ENCODE measurements around the gene C2CD2.

C2CD2 gene

DNA sequence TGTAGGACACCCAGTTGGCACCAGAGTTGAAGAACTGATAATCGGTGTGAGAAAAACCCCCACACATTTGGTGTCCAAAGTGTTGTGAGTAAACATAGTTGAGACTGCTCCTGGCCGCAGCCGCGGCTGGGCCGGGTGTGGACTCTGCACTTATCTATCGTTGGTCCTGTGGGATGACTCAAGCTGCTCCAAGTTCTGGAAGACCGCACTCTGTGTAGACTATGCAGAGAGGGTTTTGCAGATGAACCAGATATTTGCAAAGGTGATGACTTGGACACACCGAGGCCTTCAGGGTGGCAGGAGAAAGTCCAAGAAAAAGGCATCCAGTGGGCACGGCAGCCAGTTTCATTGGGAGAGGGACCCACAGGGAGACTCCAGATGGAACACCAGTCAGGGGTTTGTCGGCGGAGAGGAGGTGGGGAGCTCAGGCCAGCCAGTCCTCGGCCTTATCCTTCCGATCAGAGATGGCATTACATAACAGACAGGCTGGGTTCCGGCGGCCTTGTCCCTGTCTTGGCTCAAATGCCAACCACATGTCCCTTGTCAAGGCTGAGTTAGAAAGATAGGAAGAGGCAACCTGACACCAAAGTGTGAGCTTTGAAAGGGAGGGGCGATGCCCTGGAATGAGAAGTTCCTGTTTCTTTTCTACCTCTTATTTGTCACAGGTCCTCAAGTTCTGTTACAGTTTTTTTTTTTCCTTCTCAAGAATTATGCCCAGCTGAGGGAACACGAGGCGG, 21.1 kb downstream of the C2CD2 start:
- peak; percentile 53 for DNase-seq (ENCODE audit: low read depth)
- TF ChIP-seq, protein P1, sequence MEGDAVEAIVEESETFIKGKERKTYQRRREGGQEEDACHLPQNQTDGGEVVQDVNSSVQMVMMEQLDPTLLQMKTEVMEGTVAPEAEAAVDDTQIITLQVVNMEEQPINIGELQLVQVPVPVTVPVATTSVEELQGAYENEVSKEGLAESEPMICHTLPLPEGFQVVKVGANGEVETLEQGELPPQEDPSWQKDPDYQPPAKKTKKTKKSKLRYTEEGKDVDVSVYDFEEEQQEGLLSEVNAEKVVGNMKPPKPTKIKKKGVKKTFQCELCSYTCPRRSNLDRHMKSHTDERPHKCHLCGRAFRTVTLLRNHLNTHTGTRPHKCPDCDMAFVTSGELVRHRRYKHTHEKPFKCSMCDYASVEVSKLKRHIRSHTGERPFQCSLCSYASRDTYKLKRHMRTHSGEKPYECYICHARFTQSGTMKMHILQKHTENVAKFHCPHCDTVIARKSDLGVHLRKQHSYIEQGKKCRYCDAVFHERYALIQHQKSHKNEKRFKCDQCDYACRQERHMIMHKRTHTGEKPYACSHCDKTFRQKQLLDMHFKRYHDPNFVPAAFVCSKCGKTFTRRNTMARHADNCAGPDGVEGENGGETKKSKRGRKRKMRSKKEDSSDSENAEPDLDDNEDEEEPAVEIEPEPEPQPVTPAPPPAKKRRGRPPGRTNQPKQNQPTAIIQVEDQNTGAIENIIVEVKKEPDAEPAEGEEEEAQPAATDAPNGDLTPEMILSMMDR (conservative IDR thresholded peaks at IDR 0.05; ENCODE audit: low read depth, low read length) = no peak
- no peak overlapping the region for H3K4me3 ChIP-seq (ENCODE audit: low read depth, low read length)

DNA sequence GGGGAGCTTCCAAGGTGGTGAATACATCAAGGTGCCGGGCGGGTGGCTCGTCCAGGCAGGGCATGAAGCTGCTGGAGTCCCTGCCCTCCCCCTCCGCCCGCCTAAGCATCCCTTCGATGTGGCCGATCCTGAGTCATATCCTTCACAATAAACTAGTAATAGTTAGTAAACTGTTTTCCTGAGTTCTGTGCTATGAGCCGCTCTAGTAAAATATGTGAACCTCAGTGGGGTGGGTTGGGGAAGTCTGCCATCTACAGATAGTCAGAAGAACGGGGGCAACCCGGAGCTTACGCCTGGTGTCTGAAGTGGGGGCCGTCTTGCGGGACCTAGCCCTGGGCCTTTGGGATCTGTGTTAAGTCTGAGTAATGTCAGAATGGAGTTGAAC, 21.6 kb downstream of the C2CD2 start:
- H3K4me3 ChIP-seq (ENCODE audit: low read depth, low read length) = no peak overlapping the region
- DNase-seq (ENCODE audit: low read depth) = peak; percentile 79
- TF ChIP-seq, protein P1 (conservative IDR thresholded peaks at IDR 0.05; ENCODE audit: low read depth, low read length) = peak; percentile 59

DNA sequence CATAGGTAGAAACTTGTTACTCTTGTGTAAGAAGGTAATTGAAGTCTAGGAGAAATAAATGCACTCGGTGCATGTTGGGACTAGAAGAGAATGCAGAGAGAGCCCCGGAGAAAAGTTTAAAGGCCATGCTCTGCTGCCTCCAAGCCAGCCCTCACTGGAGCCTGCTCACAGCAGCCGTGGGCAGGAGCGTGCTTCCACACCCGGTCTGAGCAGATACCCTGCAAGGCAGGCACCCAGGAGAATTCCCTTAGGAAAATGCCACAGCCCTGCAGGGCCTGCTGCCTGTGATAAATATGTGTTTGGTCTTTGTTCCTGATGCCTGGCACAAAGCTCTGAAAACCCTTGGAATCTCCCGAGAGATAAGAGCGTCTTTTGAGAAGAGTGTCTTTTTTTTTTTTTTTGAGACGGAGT, 22.8 kb downstream of the C2CD2 start:
- DNase-seq (ENCODE audit: low read depth) = no peak
- no peak overlapping the region for H3K4me3 ChIP-seq (ENCODE audit: low read depth, low read length)
- TF ChIP-seq, protein P1 (conservative IDR thresholded peaks at IDR 0.05; ENCODE audit: low read depth, low read length) = no peak

DNA sequence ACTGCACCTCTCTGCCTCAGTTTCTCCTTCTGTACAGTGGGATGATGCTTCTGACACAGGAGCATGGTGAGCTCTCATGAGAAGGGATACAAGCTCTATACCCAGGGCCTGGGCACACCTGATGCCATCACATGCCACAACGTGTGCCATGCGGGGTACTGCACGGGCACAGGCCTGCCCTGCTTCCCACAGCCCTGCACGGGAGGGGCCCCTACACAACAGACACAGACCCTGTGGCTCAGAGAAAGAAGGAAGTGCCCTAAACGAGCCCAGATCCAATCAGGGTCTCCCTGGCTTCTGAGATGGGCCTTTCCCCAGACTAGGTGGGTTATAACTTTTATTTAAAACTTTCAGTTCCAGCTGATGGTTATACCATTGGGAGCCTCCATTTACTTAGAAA, 24.6 kb downstream of the C2CD2 start:
- no peak overlapping the region for H3K4me3 ChIP-seq (ENCODE audit: low read depth, low read length)

DNA sequence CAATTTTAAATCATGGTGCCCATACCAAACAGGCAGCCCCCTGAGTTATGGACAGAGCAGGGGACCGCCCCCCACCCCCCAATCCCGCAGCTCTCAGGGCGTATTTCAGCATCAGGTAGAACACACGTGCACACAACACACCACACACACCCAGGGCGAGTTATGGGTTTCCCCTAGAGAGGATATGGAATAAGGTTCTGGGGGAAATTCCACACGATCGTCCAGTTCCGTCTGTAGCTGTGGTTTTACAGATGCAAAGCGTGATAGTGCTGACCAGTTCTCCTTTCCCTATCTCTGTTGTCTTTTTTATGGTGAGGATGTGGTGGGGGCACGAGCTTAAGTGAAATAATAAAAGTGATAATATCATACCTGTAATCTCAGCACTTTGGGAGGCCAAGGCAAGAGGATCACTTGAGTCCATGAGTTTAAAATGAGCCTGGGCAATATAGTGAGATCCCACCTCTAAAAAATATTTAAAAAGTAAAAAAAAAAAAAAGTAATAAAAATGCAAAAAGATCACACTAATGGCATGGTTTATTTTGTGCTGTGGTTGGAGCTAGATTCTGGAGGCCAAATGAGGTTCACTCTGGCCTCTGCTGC, 25.1 kb downstream of the C2CD2 start:
- TF ChIP-seq, protein P1 (conservative IDR thresholded peaks at IDR 0.05; ENCODE audit: low read depth, low read length) = no peak
- no peak for DNase-seq (ENCODE audit: low read depth)
- H3K4me3 ChIP-seq (ENCODE audit: low read depth, low read length) = no peak overlapping the region

More for the DNA sequence above, 24.6 kb downstream of the C2CD2 start:
- no peak for DNase-seq (ENCODE audit: low read depth)
- TF ChIP-seq, protein P1 (conservative IDR thresholded peaks at IDR 0.05; ENCODE audit: low read depth, low read length) = no peak

DNA sequence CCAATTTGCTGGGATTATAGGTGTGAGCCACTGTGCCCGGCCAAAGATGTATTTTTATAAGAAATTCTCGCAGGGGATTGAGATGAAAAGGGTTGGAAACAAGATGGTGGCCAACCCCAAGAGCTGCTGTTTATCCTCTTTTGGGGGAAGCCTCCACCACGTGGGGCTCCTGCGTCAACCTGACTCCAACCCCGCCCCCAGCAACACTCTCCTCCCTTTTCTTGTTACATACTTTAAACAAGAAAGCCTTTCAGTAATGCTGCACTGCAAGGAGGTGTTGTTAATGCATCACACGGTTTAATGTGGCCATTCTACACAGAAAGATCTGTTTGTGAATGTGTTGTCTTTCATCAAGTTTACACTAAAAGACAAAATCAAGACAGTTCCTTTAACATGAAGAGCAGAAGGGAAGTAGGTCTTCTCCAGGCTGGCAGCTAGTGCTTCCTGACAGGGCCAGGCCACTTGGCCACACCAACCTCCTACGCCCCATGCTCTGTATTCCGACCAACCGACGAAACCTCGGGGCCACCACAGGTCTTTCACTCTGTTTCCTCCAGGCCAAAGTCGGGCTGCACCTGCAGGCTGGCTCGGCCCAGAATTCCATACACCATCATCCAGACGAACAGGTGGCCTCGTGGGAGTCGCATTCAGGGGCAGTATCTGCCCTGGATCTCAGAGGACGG, 25.9 kb downstream of the C2CD2 start:
- H3K4me3 ChIP-seq (ENCODE audit: low read depth, low read length) = no peak overlapping the region
- TF ChIP-seq, protein P1 (conservative IDR thresholded peaks at IDR 0.05; ENCODE audit: low read depth, low read length) = no peak
- DNase-seq (ENCODE audit: low read depth) = no peak

Data from choroid plexus epithelial cell (primary cell).